Choroid plexus epithelial cell (primary cell): ENCODE data around the gene TNS2.

Experiments
- DNase-seq: peaks from one replicate; pipeline ENCODE4 v3.0.0-alpha.2; 2010; ENCODE audit warnings: low read depth
- H3K4me3 ChIP-seq: 2 replicates; pipeline ENCODE4 v1.5.1; 2011; ENCODE audit warnings: low read depth, mild to moderate bottlenecking, control low read depth, low read length, moderate library complexity
- TF ChIP-seq, protein P1 (sequence below): conservative IDR thresholded peaks from 2 replicates; pipeline ENCODE4 v1.5.1; 2011; ENCODE audit warnings: low read depth, mild to moderate bottlenecking, control low read depth, inconsistent platforms, low read length, moderate library complexity

Gene TNS2

DNA sequence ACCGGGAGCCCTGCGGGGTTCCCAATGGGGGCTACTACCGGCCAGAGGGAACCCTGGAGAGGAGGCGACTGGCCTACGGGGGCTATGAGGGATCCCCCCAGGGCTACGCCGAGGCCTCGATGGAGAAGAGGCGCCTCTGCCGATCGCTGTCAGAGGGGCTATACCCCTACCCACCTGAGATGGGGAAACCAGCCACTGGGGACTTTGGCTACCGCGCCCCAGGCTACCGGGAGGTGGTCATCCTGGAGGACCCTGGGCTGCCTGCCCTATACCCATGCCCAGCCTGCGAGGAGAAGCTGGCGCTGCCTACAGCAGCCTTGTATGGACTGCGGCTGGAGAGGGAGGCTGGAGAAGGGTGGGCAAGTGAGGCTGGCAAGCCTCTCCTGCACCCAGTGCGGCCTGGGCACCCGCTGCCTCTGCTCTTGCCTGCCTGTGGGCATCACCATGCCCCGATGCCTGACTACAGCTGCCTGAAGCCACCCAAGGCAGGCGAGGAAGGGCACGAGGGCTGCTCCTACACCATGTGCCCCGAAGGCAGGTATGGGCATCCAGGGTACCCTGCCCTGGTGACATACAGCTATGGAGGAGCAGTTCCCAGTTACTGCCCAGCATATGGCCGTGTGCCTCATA is 9.7 kb downstream of the TNS2 start:
- DNase-seq: no peak

DNA sequence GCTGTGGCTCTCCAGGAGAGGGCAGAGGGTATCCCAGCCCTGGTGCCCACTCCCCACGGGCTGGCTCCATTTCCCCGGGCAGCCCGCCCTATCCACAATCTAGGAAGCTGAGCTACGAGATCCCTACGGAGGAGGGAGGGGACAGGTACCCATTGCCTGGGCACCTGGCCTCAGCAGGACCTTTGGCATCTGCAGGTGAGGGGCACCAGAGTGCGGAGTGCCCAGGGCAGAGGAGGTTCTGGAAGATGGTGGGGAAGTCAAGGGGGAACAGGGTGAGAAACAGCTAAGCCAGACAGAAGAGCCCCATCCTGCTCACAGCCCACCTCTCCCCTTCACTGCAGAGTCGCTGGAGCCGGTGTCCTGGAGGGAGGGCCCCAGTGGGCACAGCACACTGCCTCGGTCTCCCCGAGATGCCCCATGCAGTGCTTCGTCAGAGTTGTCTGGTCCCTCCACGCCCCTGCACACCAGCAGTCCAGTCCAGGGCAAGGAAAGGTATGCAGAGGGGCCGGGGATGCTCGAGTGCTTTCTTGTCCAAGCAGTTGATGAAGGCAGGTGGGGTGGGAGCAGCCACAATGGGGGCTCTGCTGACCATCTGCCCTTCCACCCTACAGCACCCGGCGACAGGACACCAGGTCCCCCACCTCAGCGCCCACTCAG is 10.3 kb downstream of the TNS2 start:
- TF ChIP-seq, protein P1, sequence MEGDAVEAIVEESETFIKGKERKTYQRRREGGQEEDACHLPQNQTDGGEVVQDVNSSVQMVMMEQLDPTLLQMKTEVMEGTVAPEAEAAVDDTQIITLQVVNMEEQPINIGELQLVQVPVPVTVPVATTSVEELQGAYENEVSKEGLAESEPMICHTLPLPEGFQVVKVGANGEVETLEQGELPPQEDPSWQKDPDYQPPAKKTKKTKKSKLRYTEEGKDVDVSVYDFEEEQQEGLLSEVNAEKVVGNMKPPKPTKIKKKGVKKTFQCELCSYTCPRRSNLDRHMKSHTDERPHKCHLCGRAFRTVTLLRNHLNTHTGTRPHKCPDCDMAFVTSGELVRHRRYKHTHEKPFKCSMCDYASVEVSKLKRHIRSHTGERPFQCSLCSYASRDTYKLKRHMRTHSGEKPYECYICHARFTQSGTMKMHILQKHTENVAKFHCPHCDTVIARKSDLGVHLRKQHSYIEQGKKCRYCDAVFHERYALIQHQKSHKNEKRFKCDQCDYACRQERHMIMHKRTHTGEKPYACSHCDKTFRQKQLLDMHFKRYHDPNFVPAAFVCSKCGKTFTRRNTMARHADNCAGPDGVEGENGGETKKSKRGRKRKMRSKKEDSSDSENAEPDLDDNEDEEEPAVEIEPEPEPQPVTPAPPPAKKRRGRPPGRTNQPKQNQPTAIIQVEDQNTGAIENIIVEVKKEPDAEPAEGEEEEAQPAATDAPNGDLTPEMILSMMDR: no peak
- DNase-seq: no peak
- no peak overlapping the region for H3K4me3 ChIP-seq

More for the DNA sequence above, 9.7 kb downstream of the TNS2 start:
- TF ChIP-seq, protein P1: no peak
- H3K4me3 ChIP-seq: no peak overlapping the region

DNA sequence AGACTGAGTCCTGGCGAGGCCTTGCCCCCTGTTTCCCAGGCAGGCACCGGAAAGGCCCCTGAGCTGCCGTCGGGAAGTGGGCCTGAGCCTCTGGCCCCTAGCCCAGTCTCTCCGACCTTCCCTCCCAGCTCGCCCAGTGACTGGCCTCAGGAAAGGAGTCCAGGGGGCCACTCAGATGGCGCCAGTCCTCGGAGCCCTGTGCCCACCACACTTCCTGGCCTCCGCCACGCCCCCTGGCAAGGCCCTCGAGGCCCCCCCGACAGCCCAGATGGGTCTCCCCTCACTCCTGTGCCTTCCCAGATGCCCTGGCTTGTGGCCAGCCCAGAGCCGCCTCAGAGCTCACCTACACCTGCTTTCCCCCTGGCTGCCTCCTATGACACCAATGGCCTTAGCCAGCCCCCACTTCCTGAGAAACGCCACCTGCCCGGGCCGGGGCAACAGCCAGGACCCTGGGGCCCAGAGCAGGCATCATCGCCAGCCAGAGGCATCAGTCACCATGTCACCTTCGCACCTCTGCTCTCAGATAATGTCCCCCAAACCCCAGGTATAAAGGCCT is 10.9 kb downstream of the TNS2 start:
- TF ChIP-seq, protein P1: no peak
- no peak overlapping the region for H3K4me3 ChIP-seq
- DNase-seq: no peak

DNA sequence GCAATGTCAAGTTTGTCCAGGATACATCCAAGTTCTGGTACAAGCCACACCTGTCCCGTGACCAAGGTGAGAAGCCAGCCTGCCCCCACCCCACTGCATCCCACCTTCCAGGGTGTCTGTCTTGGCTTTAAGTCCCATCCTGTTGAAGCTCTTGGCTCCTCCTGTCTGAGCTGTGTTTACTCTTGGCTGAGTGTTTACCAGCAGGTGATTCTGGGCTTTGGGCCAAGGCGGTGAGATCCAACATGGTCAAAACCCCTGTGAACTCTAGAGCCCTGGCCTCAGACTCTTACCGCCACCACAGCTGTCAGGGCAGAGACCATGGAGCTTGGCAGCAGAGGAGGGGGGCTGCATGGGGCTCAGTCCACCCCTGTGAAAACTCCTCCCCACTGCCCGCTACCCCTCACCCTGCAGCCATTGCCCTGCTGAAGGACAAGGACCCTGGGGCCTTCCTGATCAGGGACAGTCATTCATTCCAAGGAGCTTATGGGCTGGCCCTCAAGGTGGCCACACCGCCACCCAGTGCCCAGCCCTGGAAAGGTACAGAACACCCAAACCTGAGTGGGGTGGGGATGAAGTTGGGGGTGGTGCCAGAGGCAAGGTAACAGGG is 11.6 kb downstream of the TNS2 start:
- TF ChIP-seq, protein P1: peak; percentile 38
- peak; percentile 48 for DNase-seq
- no peak overlapping the region for H3K4me3 ChIP-seq

DNA sequence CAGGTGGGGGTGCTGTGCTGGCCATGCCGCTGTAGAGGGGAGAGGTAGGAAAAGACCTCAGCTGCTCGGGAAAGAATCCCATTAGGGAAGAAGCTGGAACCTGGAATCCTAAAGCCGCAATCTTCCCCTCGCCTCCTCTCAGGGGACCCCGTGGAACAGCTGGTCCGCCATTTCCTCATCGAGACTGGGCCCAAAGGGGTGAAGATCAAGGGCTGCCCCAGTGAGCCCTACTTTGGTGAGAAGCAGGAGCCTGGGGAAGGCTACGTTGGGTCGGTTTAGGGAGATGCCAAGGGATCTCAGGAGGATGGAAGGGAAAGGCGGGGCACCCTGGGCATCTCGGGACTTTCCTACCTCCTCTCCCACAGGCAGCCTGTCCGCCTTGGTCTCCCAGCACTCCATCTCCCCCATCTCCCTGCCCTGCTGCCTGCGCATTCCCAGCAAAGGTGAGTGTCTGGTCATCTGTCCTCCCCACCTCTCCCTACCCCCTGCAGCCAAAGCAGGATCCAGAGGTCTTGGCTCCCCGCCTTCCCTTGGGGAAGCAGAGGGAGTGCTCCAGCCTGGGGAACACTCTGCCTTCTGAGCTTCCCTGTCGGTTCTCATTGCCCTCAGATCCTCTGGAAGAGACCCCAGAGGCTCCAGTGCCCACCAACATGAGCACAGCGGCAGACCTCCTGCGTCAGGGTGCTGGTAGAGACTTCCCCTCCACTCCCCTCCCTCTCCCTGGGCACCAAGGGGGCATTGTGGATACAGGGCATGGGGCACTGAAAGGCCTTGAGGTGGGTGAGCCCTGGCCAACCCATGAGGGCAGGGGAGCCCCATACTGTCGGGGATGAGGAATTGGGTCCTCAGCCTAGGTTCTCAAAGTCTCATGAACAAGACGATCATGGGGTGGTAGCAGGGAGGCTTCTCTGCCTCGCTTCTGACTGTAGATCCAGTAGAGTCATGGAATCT is 12.4 kb downstream of the TNS2 start:
- H3K4me3 ChIP-seq: no peak overlapping the region
- TF ChIP-seq, protein P1: no peak
- DNase-seq: no peak

DNA sequence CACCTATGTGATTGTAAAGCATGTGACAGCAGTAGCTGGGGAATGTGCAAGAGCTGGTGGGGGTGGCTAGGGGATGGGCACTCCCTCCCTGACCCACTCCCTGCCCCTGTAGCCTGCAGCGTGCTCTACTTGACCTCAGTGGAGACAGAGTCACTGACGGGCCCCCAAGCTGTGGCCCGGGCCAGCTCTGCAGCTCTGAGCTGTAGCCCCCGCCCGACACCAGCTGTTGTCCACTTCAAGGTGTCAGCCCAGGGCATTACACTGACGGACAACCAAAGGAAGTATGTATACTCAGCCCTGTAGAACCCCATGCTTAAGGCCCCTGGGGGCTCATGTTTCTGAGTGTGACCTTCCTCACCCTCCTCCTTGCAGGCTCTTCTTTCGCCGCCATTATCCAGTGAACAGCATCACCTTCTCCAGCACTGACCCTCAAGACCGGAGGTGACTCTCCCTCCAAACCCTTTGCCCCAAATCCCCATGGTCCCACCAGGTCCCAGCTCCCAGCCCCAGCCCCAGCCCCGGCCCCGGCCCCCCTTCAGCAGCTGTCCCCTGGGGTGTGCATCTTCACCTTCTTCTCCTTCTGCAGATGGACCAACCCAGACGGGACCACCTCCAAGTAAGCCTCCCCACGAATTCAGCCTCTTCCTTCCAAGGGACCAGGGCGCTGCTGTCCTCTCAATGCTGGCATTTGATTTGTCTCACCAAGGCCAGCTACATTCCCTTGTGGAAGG is 13.3 kb downstream of the TNS2 start:
- TF ChIP-seq, protein P1: peak; percentile 23
- no peak for DNase-seq
- H3K4me3 ChIP-seq: no peak overlapping the region
